Muscle layer of duodenum (tissue), 2 donors: ENCODE measurements around the gene CTSL.

Experiments used
- H3K27ac ChIP-seq: one replicate; pipeline ENCODE4 v1.7.0; 2013; ENCODE audit warnings: mild to moderate bottlenecking, low read length
- H3K27me3 ChIP-seq: one replicate; pipeline ENCODE4 v1.7.0; 2013; ENCODE audit warnings: low read depth, mild to moderate bottlenecking, control low read depth, low read length
- H3K36me3 ChIP-seq, 2 donors: one replicate each; pipeline ENCODE4 v1.7.0; 2013; ENCODE audit warnings: low read length in 2 of 2, control low read depth in 1 of 2, mild to moderate bottlenecking in 1 of 2; ENCODE audit not compliant: insufficient read depth in 2 of 2, control insufficient read depth in 1 of 2
- H3K4me1 ChIP-seq, 2 donors: one replicate each; pipeline ENCODE4 v1.7.0; 2013; ENCODE audit warnings: low read length in 2 of 2, mild to moderate bottlenecking in 2 of 2, control low read depth in 1 of 2, moderate library complexity in 1 of 2; ENCODE audit not compliant: insufficient read depth in 2 of 2, control insufficient read depth in 1 of 2
- H3K4me3 ChIP-seq, 2 donors: one replicate each; pipeline ENCODE4 v1.7.0; 2013; ENCODE audit warnings: low read length in 2 of 2, low read depth in 1 of 2, mild to moderate bottlenecking in 1 of 2
- H3K9me3 ChIP-seq, 2 donors: one replicate each; pipeline ENCODE4 v1.7.0; 2013; ENCODE audit warnings: low read length in 2 of 2, control low read depth in 1 of 2, mild to moderate bottlenecking in 1 of 2; ENCODE audit not compliant: control insufficient read depth in 1 of 2
- donor health status: healthy.

The CTSL gene

GRCh38 chr9:87725900-87726709 is at the start of gene CTSL:
CTSL (plus strand) TSS chr9:87726119; CDS start chr9:87727604, 1,485 bp downstream.
- Histone ChIP-seq H3K9me3 (no peaks in the 10 kb centered on the region), H3K27ac (peak within 1 kb of the TSS; percentile 79), H3K4me1 (peaks cover 0 to 22% of the 10 kb centered on the region in 2 donors), H3K36me3 (peaks cover 20 to 27% of the 10 kb centered on the region in 2 donors), H3K27me3 (no peaks in the 10 kb centered on the region), H3K4me3 (peak within 1 kb of the TSS; percentile 70 to 81)

GRCh38 chr9:87676976-87677775 is 48.7 kb upstream of the CTSL start:
- Histone ChIP-seq H3K27me3 (no peaks in the 10 kb centered on the region), H3K9me3 (no peaks in the 10 kb centered on the region), H3K36me3 (peaks cover 9 to 11% of the 10 kb centered on the region in 2 donors), H3K27ac (no peak overlapping the region), H3K4me1 (peaks cover 0 to 13% of the 10 kb centered on the region in 2 donors), H3K4me3 (no peak overlapping the region)

- Histone ChIP-seq H3K36me3 (peaks cover 12 to 16% of the 10 kb centered on the region in 2 donors), H3K4me3 (no peak overlapping the region), H3K27me3 (no peaks in the 10 kb centered on the region), H3K4me1 (peaks cover 0 to 13% of the 10 kb centered on the region in 2 donors), H3K27ac (no peak overlapping the region), H3K9me3 (no peaks in the 10 kb centered on the region)
These were observed 47.9 kb upstream of the CTSL start for GRCh38 chr9:87677776-87678587.

- no peak overlapping the region for H3K4me3 ChIP-seq
- no peak overlapping the region for H3K27ac ChIP-seq
- H3K4me1 ChIP-seq: peaks cover 0 to 13% of the 10 kb centered on the region in 2 donors
- H3K9me3 ChIP-seq: no peaks in the 10 kb centered on the region
- no peaks in the 10 kb centered on the region for H3K27me3 ChIP-seq
- H3K36me3 ChIP-seq: peaks cover 12 to 16% of the 10 kb centered on the region in 2 donors
These were observed 47.1 kb upstream of the CTSL start for GRCh38 chr9:87678650-87679355.

- Histone ChIP-seq H3K4me1 (peaks cover 0 to 26% of the 10 kb centered on the region in 2 donors), H3K27ac (no peak overlapping the region), H3K4me3 (no peak overlapping the region), H3K27me3 (no peaks in the 10 kb centered on the region), H3K9me3 (no peaks in the 10 kb centered on the region), H3K36me3 (peaks cover 12 to 16% of the 10 kb centered on the region in 2 donors)
These were observed 44.5 kb upstream of the CTSL start for GRCh38 chr9:87681271-87682061.

- H3K4me1 ChIP-seq: peaks cover 0 to 21% of the 10 kb centered on the region in 2 donors
- H3K36me3 ChIP-seq: peaks cover 12 to 16% of the 10 kb centered on the region in 2 donors
- no peak overlapping the region for H3K27ac ChIP-seq
- no peak overlapping the region for H3K4me3 ChIP-seq
- no peaks in the 10 kb centered on the region for H3K9me3 ChIP-seq
- H3K27me3 ChIP-seq: no peaks in the 10 kb centered on the region
These were observed 43.8 kb upstream of the CTSL start for GRCh38 chr9:87682085-87682484.

GRCh38 chr9:87682618-87683017 is 43.3 kb upstream of the CTSL start:
- Histone ChIP-seq H3K4me1 (peaks cover 0 to 15% of the 10 kb centered on the region in 2 donors), H3K4me3 (no peak overlapping the region), H3K9me3 (no peaks in the 10 kb centered on the region), H3K36me3 (peaks cover 12 to 16% of the 10 kb centered on the region in 2 donors), H3K27me3 (no peaks in the 10 kb centered on the region), H3K27ac (no peak overlapping the region)

GRCh38 chr9:87683751-87684626 is 41.9 kb upstream of the CTSL start:
- peaks cover 12 to 16% of the 10 kb centered on the region in 2 donors for H3K36me3 ChIP-seq
- H3K9me3 ChIP-seq: no peaks in the 10 kb centered on the region
- H3K27ac ChIP-seq: no peak overlapping the region
- H3K4me1 ChIP-seq: peaks cover 0 to 13% of the 10 kb centered on the region in 2 donors
- H3K4me3 ChIP-seq: no peak overlapping the region
- H3K27me3 ChIP-seq: no peaks in the 10 kb centered on the region

GRCh38 chr9:87684627-87685219 is 41.2 kb upstream of the CTSL start:
- H3K36me3 ChIP-seq: peaks cover 14 to 16% of the 10 kb centered on the region in 2 donors
- H3K27ac ChIP-seq: no peak overlapping the region
- no peak overlapping the region for H3K4me3 ChIP-seq

More at GRCh38 chr9:87684627-87685219, 41.2 kb upstream of the CTSL start:
- H3K4me1 ChIP-seq: peaks cover 0 to 13% of the 10 kb centered on the region in 2 donors
- H3K9me3 ChIP-seq: no peaks in the 10 kb centered on the region
- H3K27me3 ChIP-seq: no peaks in the 10 kb centered on the region
